Adrenal gland (tissue), 12 donors: Measurements from ENCODE around the gene HCN4. TPM values are rescaled to one million over a fixed set of nuclear protein-coding genes. Genes with fewer than 3 reads are reported as not detected.

Source experiments
- DNase-seq, 7 donors: peaks; one replicate each; pipeline ENCODE4 v3.0.0-alpha.2; 2019 to 2020
- H3K27ac ChIP-seq, 5 donors: fragments of 200-600 bp; sonication (generic) in 4 of 5; 1 replicate in 3 of 5; 2 replicates in 2 of 5; pipeline versions ENCODE4 v1.5.1 to v1.8.0; 2016 to 2020; ENCODE audit warnings: mild to moderate bottlenecking in 1 of 5
- H3K27me3 ChIP-seq: fragments of 200-600 bp; 2 replicates; pipeline ENCODE4 v1.8.0; 2021
- H3K36me3 ChIP-seq, 2 donors: fragments of 200-600 bp; replicated peaks in 1 of 2; 1 replicate in 1 of 2; 2 replicates in 1 of 2; pipeline versions ENCODE4 v1.5.1 to v1.8.0; 2018 to 2022
- H3K4me1 ChIP-seq, 2 donors: fragments of 200-600 bp; replicated peaks in 1 of 2; 1 replicate in 1 of 2; 2 replicates in 1 of 2; pipeline versions ENCODE4 v1.5.1 to v1.8.0; 2018 to 2021
- H3K4me3 ChIP-seq, 4 donors: fragments of 200-600 bp; sonication (generic) in 3 of 4; one replicate each; pipeline ENCODE4 v1.5.1; 2016 to 2018
- H3K9me3 ChIP-seq, 3 donors: fragments of 200-600 bp; sonication (generic) in 1 of 3; replicated peaks in 1 of 3; 1 replicate in 2 of 3; 2 replicates in 1 of 3; pipeline versions ENCODE4 v1.5.1 to v1.8.0; 2016 to 2021
- CTCF ChIP-seq, 6 experiments: fragments of 450-650 bp in 4 of 6; fragments of 200-600 bp in 2 of 6; sonication (generic) in 1 of 6; IDR thresholded peaks; 1 replicate in 5 of 6; 2 replicates in 1 of 6; pipeline versions ENCODE4 v1.5.1 to v1.8.0; 2016 to 2021; ENCODE audit warnings: antibody characterized with exemption in 6 of 6, mild to moderate bottlenecking in 2 of 6, moderate library complexity in 1 of 6
- POLR2A ChIP-seq, 2 donors: fragments of 450-650 bp; IDR thresholded peaks; one replicate each; pipeline ENCODE4 v1.6.1; 2017; ENCODE audit warnings: antibody characterized with exemption in 2 of 2, mild to moderate bottlenecking in 2 of 2, moderate library complexity in 1 of 2
- WGBS, 4 donors: extraction: QIAGEN DNeasy Blood & Tissue Kit in 2 of 4; methylation state at CpG; one replicate each; pipeline versions ENCODE4 v1.1.5 to v1.1.7; 2013 to 2017; 5-methylcytosine and 5-hydroxymethylcytosine counted together
- intact Hi-C, 2 donors: fragments of 100-400 bp; cut with DNase I; formaldehyde crosslinking; loops; one replicate each; pipeline versions ENCODE4 v1.14.1 to v1.15.0; 2022 to 2023
- polyA plus RNA-seq, 3 donors: library from polyadenylated mRNA; stranded (reverse); fragments of 200-250 nt in 2 of 3; fragments of 350-450 nt in 1 of 3; fragmentation: Illumina TruSeq in 1 of 3; extraction: RNeasy Lipid Tissue Mini Kit (QIAGEN cat#74804) in 1 of 3; gene quantifications; one replicate each; pipeline ENCODE4 v1.2.3, GENCODE V29; 2013 to 2014
- total RNA-seq, 9 donors: library from RNA; depleted of rRNA in 4 of 9; stranded (reverse); fragments of >200 nt in 4 of 9; fragments of 120-200 nt in 1 of 9; fragmentation: NEBNext Ultra II Directional in 1 of 9; extraction: Animal tissue kit (Norgen Biotek cat#: 25700) in 1 of 9; gene quantifications; one replicate each; pipeline versions ENCODE4 v1.1.0 to v1.2.4, GENCODE V29; 2013 to 2023
- donor health status: healthy with polysubstance abuse.
- donor health status: Bipolar disorder and iron deficiency.
- donor health status: DM: yes; HTN: yes; CAD: no.
- donor health status: DM: no; HTN: no; CAD: no.
- donor health status: DM: no; HTN: no; CAD: no.
- donor health status: DM: yes; HTN: yes; CAD: no.

HCN4 gene
- total and polyA plus RNA-seq, 12 donors = 0.04 to 1.2 (median 0.27) TPM; not detected in 2

DNA sequence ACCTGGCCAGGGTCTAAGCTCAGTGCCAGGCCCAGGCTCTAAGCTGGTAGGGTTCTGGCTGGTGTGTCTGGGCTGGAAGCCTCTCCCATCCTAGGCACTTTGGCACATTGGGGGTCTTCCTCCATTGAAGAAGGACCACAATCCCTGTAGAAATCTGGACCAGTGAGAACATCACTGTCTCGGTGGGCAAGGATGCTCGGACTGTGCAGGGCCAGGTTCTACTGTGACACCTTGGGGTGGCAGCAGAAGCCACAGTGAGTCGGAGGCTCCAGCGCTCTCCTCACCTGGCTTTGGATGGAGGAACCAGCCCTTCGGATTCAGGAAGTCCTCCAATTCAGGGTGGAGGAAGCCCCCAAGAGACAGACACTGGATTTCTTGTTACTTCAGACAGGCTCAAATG, 17.5 kb upstream of the HCN4 start:
- no peak for DNase-seq
- Histone ChIP-seq H3K4me1 (peaks cover 0 to 6% of the 10 kb centered on the region in 2 donors), H3K36me3 (no peaks in the 10 kb centered on the region), H3K4me3 (no peak overlapping the region), H3K9me3 (no peaks in the 10 kb centered on the region), H3K27ac (no peak overlapping the region), H3K27me3 (no peaks in the 10 kb centered on the region)
- TF ChIP-seq POLR2A (IDR thresholded peaks at IDR 0.05) = no peak
- no peak for TF ChIP-seq CTCF (IDR thresholded peaks at IDR 0.05)
- intact Hi-C loops = no loop called here
- WGBS, 4 donors = 76 to 87% (median 82%) methylated on average over 2 to 5 of the region's 5 CpGs

DNA sequence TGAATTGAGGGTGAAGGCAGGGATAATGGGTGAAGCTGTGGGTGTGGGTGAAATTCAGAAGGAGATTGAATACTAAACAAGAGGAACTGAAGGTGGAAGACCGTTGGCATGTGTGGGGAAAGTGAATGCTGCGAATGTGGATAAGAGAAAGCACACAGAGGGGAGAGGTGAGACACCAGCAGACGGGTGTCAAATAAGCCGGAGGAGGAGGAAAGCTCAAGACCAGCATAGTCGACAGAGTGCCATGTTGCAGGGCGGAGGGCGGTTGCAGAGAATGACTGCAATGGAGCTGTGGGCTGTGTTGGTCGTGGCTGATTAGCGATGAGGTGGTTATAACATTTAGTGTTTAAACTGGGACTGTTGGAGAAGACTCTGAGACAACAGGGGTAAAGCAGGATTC, 16.4 kb upstream of the HCN4 start:
- intact Hi-C loops = no loop called here
- 77 to 82% (median 80%) methylated on average over 9 of the region's 9 CpGs for WGBS, 4 donors
- H3K27me3 ChIP-seq = no peaks in the 10 kb centered on the region

DNA sequence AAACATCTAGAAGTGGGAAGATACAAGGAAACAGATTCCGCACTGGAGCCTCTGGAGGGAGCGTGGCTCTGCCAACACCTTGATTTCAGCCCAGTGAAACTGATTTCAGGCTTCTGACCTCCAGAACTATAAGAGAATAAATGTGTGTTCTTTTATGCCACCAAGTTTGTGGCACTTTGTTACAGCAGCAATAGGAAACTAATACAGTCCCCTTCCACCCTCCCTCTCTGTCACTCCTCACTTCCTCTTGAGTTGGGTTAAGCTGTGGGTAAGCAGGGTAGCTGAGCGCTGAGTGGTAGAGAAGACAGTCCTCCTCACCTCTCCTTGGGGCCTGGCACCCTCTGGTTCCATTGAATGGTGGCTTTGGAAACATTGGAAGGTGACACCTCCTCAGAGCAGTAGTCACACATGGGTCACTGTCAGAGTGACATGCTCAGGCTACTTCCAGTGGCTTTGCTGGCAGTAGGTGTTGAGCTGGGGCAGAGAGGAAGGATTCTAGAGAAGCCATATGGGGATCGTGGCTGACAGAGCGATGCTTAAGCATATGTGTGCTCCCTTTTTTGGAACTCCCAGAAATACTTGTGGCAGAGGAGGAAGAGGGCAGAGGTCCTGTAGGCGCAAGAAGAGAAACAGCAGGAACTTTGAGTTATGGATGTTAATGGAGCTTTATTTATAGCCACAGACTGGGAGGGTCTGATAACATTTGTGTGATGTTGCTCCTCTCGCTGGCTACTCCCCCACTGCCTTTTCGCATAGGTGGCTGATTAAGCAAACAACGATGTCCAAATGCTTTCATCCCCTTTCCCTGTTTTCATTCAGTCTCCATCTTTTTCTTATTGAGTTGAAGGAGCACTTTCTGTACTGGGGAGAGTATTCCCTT, 14.8 kb upstream of the HCN4 start:
- TF ChIP-seq CTCF (IDR thresholded peaks at IDR 0.05) (no peak), POLR2A (IDR thresholded peaks at IDR 0.05) (no peak)
- intact Hi-C loops = no loop called here
- no peaks in the 10 kb centered on the region for H3K27me3 ChIP-seq

More for the DNA sequence above, 16.4 kb upstream of the HCN4 start:
- Histone ChIP-seq H3K4me1 (peaks cover 0 to 6% of the 10 kb centered on the region in 2 donors), H3K9me3 (no peaks in the 10 kb centered on the region), H3K4me3 (no peak overlapping the region), H3K27ac (no peak overlapping the region), H3K36me3 (no peaks in the 10 kb centered on the region)
- TF ChIP-seq POLR2A (IDR thresholded peaks at IDR 0.05) = no peak
- no peak for TF ChIP-seq CTCF (IDR thresholded peaks at IDR 0.05)
- no peak for DNase-seq

GRCh38 chr15:73382115-73382514, 13.4 kb upstream of the HCN4 start:
- no peaks in the 10 kb centered on the region for H3K9me3 ChIP-seq
- intact Hi-C loops = no loop called here
- no peaks in the 10 kb centered on the region for H3K4me1 ChIP-seq
- no peak overlapping the region for H3K27ac ChIP-seq
- H3K4me3 ChIP-seq = no peak overlapping the region
- WGBS, 4 donors = 86 to 94% (median 88%) methylated on average over 6 to 7 of the region's 7 CpGs
- no peaks in the 10 kb centered on the region for H3K27me3 ChIP-seq
- H3K36me3 ChIP-seq = no peaks in the 10 kb centered on the region
- TF ChIP-seq CTCF (IDR thresholded peaks at IDR 0.05) (no peak), POLR2A (IDR thresholded peaks at IDR 0.05) (no peak)
- DNase-seq = no peak

More for the DNA sequence above, 14.8 kb upstream of the HCN4 start:
- no peak overlapping the region for H3K4me3 ChIP-seq
- no peaks in the 10 kb centered on the region for H3K9me3 ChIP-seq
- no peaks in the 10 kb centered on the region for H3K36me3 ChIP-seq
- no peak for DNase-seq
- no peak overlapping the region for H3K27ac ChIP-seq
- peaks cover 0 to 5% of the 10 kb centered on the region in 2 donors for H3K4me1 ChIP-seq
- 52 to 63% (median 57%) methylated on average over 9 of the region's 9 CpGs for WGBS, 4 donors
